ENCODE measurements around the gene SYNPO2. TPM values are rescaled to one million over a fixed set of nuclear protein-coding genes. Genes with fewer than 3 reads are reported as not detected.

SYNPO2 gene
- total RNA-seq, 1 donor, result 34.0 TPM

- no peaks in the 10 kb centered on the region for H3K27me3 ChIP-seq (ENCODE audit: insufficient read depth, low read length)
- no peak for DNase-seq (ENCODE audit: insufficient read length, low spot score, missing footprints)
- H2AFZ ChIP-seq (ENCODE audit: low read length), result no peak overlapping the region
- TF ChIP-seq CTCF (IDR thresholded peaks at IDR 0.05; ENCODE audit: extremely low read depth, low read depth, low read length), result no peak
- no peaks in the 10 kb centered on the region for H3K9me3 ChIP-seq (ENCODE audit: low read depth, low read length)
- no peak overlapping the region for H3K4me3 ChIP-seq (ENCODE audit: insufficient read depth, low read length)
- peaks cover 35% of the 10 kb centered on the region for H3K4me1 ChIP-seq (ENCODE audit: insufficient read depth, low read length)
- H3K4me2 ChIP-seq (ENCODE audit: insufficient read depth, low read length), result no peak overlapping the region
- no peaks in the 10 kb centered on the region for H4K20me1 ChIP-seq (ENCODE audit: insufficient read depth, low read length)
- H3K79me2 ChIP-seq (ENCODE audit: insufficient read depth, low read length), result no peaks in the 10 kb centered on the region
- no peak overlapping the region for H3K27ac ChIP-seq (ENCODE audit: low read depth, low read length)
- H3K36me3 ChIP-seq (ENCODE audit: insufficient read depth, low read length), result peaks cover 12% of the 10 kb centered on the region
Measured at GRCh38 chr4:119031218-119031617, 142.6 kb downstream of the SYNPO2 start.

- Histone ChIP-seq H3K27ac (ENCODE audit: low read depth, low read length) (no peak overlapping the region), H3K9me3 (ENCODE audit: low read depth, low read length) (no peaks in the 10 kb centered on the region), H2AFZ (ENCODE audit: low read length) (no peak overlapping the region), H4K20me1 (ENCODE audit: insufficient read depth, low read length) (no peaks in the 10 kb centered on the region), H3K4me3 (ENCODE audit: insufficient read depth, low read length) (no peak overlapping the region), H3K4me1 (ENCODE audit: insufficient read depth, low read length) (peaks cover 27% of the 10 kb centered on the region), H3K36me3 (ENCODE audit: insufficient read depth, low read length) (peaks cover 12% of the 10 kb centered on the region), H3K79me2 (ENCODE audit: insufficient read depth, low read length) (no peaks in the 10 kb centered on the region), H3K4me2 (ENCODE audit: insufficient read depth, low read length) (no peak overlapping the region), H3K27me3 (ENCODE audit: insufficient read depth, low read length) (no peaks in the 10 kb centered on the region)
- no peak for DNase-seq (ENCODE audit: insufficient read length, low spot score, missing footprints)
- TF ChIP-seq CTCF (IDR thresholded peaks at IDR 0.05; ENCODE audit: extremely low read depth, low read depth, low read length), result no peak
Measured at GRCh38 chr4:119032921-119033685, 144.4 kb downstream of the SYNPO2 start.

- Histone ChIP-seq H4K20me1 (ENCODE audit: insufficient read depth, low read length) (no peaks in the 10 kb centered on the region), H3K9me3 (ENCODE audit: low read depth, low read length) (no peaks in the 10 kb centered on the region), H3K36me3 (ENCODE audit: insufficient read depth, low read length) (peaks cover 12% of the 10 kb centered on the region), H3K4me1 (ENCODE audit: insufficient read depth, low read length) (peaks cover 38% of the 10 kb centered on the region), H2AFZ (ENCODE audit: low read length) (no peak overlapping the region), H3K4me3 (ENCODE audit: insufficient read depth, low read length) (no peak overlapping the region), H3K79me2 (ENCODE audit: insufficient read depth, low read length) (no peaks in the 10 kb centered on the region), H3K4me2 (ENCODE audit: insufficient read depth, low read length) (no peak overlapping the region), H3K27me3 (ENCODE audit: insufficient read depth, low read length) (no peaks in the 10 kb centered on the region), H3K27ac (ENCODE audit: low read depth, low read length) (no peak overlapping the region)
- no peak for TF ChIP-seq CTCF (IDR thresholded peaks at IDR 0.05; ENCODE audit: extremely low read depth, low read depth, low read length)
- DNase-seq (ENCODE audit: insufficient read length, low spot score, missing footprints), result no peak
Measured at GRCh38 chr4:119034276-119035008, 145.8 kb downstream of the SYNPO2 start.
